OCI-LY1 (cell line): ENCODE measurements around the gene KIFAP3.

ENCODE experiments used
- CTCF ChIP-seq: fragments of 200-600 bp; sonication (generic), shearing (Covaris generic); IDR thresholded peaks from 2 replicates; pipeline ENCODE4 v1.5.1; 2017; ENCODE audit warnings: mild to moderate bottlenecking, antibody characterized with exemption, low read length, moderate library complexity, mixed read lengths
- EZH2 ChIP-seq: fragments of 200-600 bp; sonication (generic), shearing (Covaris generic); IDR thresholded peaks from 2 replicates; pipeline ENCODE4 v1.8.0; 2017; ENCODE audit warnings: borderline replicate concordance, mixed run types, mild to moderate bottlenecking, antibody characterized with exemption, low read length, moderate library complexity, mixed read lengths

- TF ChIP-seq EZH2 (no peak), CTCF (no peak)
Measured at GRCh38 chr1:170001266-170001665, 73.2 kb downstream of the KIFAP3 start.
